K562 (cell line): ENCODE results near the gene RAI2. TPM values are rescaled to one million over a fixed set of nuclear protein-coding genes. Genes with fewer than 3 reads are reported as not detected.

Experiments
- ATAC-seq: fragments of 200-7000 bp; cut with Tn5 transposase; 3 replicates; pipeline ENCODE4 v1.9.1; 2020; ENCODE audit warnings: moderate library complexity
- BruUV-seq: library from RNA; stranded (reverse); fragments of 400-500 nt; replicated peaks from 2 replicates; lab custom pipeline; 2021; lab: Mats Ljungman, UMichigan
- CTCF ChIA-PET: fragments of 300-600 bp; formaldehyde crosslinking; extraction: SDS; loops from one replicate; lab custom pipeline; 2021; ENCODE audit warnings: low intra/inter-chr PET ratio; lab: Yijun Ruan, JAX
- POLR2A ChIA-PET: fragments of 300-600, 350-650 bp; sonication (Branson Sonifier 250); formaldehyde crosslinking; extraction: SDS; loops from one replicate; lab custom pipeline; 2021; ENCODE audit warnings: antibody characterized with exemption, inconsistent platforms; lab: Yijun Ruan, JAX
- DNase-seq, 4 experiments: peaks; one replicate each; pipeline versions ENCODE4 v3.0.0 to v3.0.0-alpha.2; 2011 to 2018; ENCODE audit warnings: low spot score in 3 of 4, mixed read lengths in 3 of 4; ENCODE audit errors: extremely low read depth in 1 of 4
- FAIRE-seq: peaks from 2 replicates; lab custom pipeline; 2011; peaks lifted over from hg19 to GRCh38; lab: Jason Lieb, UNC
- H2AFZ ChIP-seq: 2 replicates; pipeline ENCODE4 v1.6.0; 2011; ENCODE audit warnings: low read depth, low read length, control low read depth, inconsistent platforms
- H3K27ac ChIP-seq: fragments of 200-600 bp; 3 replicates; pipeline ENCODE4 v1.8.0; 2011; ENCODE audit warnings: low read depth, mild to moderate bottlenecking, control low read depth, inconsistent platforms, low read length, moderate library complexity, mixed read lengths; ENCODE audit errors: extremely low read depth
- H3K27me3 ChIP-seq, 2 experiments: fragments of 300-600 bp in 1 of 2; 2 replicates in 1 of 2; 3 replicates in 1 of 2; pipeline versions ENCODE4 v1.6.0 to v1.8.0; 2011; ENCODE audit warnings: inconsistent platforms in 2 of 2, low read length in 2 of 2, mild to moderate bottlenecking in 1 of 2, mixed read lengths in 1 of 2, moderate library complexity in 1 of 2; ENCODE audit not compliant: control insufficient read depth in 2 of 2, insufficient read depth in 2 of 2
- H3K36me3 ChIP-seq: fragments of 300-600 bp; 3 replicates; pipeline ENCODE4 v1.8.0; 2011; ENCODE audit warnings: mild to moderate bottlenecking, low read length, inconsistent platforms; ENCODE audit not compliant: control insufficient read depth, insufficient read depth
- H3K4me1 ChIP-seq, 2 experiments: fragments of 200-600 bp in 1 of 2; replicated peaks in 1 of 2; 2 replicates in 1 of 2; 3 replicates in 1 of 2; pipeline versions ENCODE4 v1.5.1 to v1.8.0; 2011; ENCODE audit warnings: inconsistent platforms in 2 of 2, low read length in 2 of 2, mild to moderate bottlenecking in 1 of 2, mixed read lengths in 1 of 2, moderate library complexity in 1 of 2; ENCODE audit not compliant: control insufficient read depth in 2 of 2, insufficient read depth in 2 of 2
- H3K4me2 ChIP-seq: 2 replicates; pipeline ENCODE4 v1.6.1; 2011; ENCODE audit warnings: low read length, control low read depth, inconsistent platforms, mixed read lengths; ENCODE audit not compliant: insufficient read depth
- H3K4me3 ChIP-seq: fragments of 200-600 bp; sonication (generic), shearing (Covaris generic); 2 replicates; pipeline ENCODE4 v1.5.1; 2016; ENCODE audit warnings: control low read depth, inconsistent platforms
- H3K79me2 ChIP-seq: fragments of 200-600 bp; 3 replicates; pipeline ENCODE4 v1.8.0; 2011; ENCODE audit warnings: low read length, inconsistent platforms; ENCODE audit not compliant: control insufficient read depth, insufficient read depth
- H3K9ac ChIP-seq, 2 experiments: 2 replicates each; pipeline versions ENCODE4 v1.6.0 to v1.6.1; 2011; ENCODE audit warnings: low read depth in 2 of 2, low read length in 2 of 2, control low read depth in 1 of 2, inconsistent platforms in 1 of 2, mild to moderate bottlenecking in 1 of 2, mixed read lengths in 1 of 2; ENCODE audit not compliant: insufficient read depth in 1 of 2
- H3K9me1 ChIP-seq: one replicate; pipeline ENCODE4 v1.6.0; 2011; ENCODE audit warnings: inconsistent platforms, mild to moderate bottlenecking, low read length, moderate library complexity; ENCODE audit not compliant: control insufficient read depth, insufficient read depth
- H3K9me3 ChIP-seq: replicated peaks from 2 replicates; pipeline ENCODE4 v1.5.1; 2011; ENCODE audit warnings: low read depth, low read length, inconsistent platforms; ENCODE audit not compliant: control insufficient read depth, insufficient read depth
- H4K20me1 ChIP-seq: replicated peaks from 2 replicates; pipeline ENCODE4 v1.6.1; 2011; ENCODE audit warnings: low read length, inconsistent platforms, mixed read lengths; ENCODE audit not compliant: control insufficient read depth, insufficient read depth
- EP400 ChIP-seq: fragments of 450-650 bp; IDR thresholded peaks from 2 replicates; pipeline ENCODE4 v1.6.1; 2017; ENCODE audit warnings: antibody characterized with exemption, mild to moderate bottlenecking, moderate library complexity
- HDAC2 ChIP-seq: fragments of 450-650 bp; IDR thresholded peaks from 2 replicates; pipeline ENCODE4 v1.6.1; 2016; ENCODE audit warnings: mild to moderate bottlenecking
- KDM4B ChIP-seq, 2 experiments: fragments of 450-650 bp in 1 of 2; sonication (generic) in 1 of 2; IDR thresholded peaks; 2 replicates each; pipeline ENCODE4 v1.6.1; 2016 to 2017; ENCODE audit warnings: borderline replicate concordance in 2 of 2, antibody characterized with exemption in 1 of 2, low read depth in 1 of 2, mild to moderate bottlenecking in 1 of 2
- LARP7 ChIP-seq: fragments of 450-650 bp; IDR thresholded peaks from 2 replicates; pipeline ENCODE4 v1.6.1; 2016
- NEUROD1 ChIP-seq: fragments of 150-350 bp; IDR thresholded peaks from 2 replicates; pipeline ENCODE4 v1.6.1; 2014; ENCODE audit warnings: borderline replicate concordance, low read length, low read depth; ENCODE audit not compliant: partially characterized antibody
- PHB ChIP-seq: fragments of 250-450 bp; sonication (Bioruptor Pico); IDR thresholded peaks from 2 replicates; pipeline ENCODE4 v1.5.0; 2021
- SETDB1 ChIP-seq: IDR thresholded peaks from one replicate; pipeline ENCODE4 v1.6.1; 2012; ENCODE audit warnings: low read length, control low read depth, inconsistent platforms
- ZNF707 ChIP-seq: fragments of 250-450 bp; sonication (Bioruptor Pico); conservative IDR thresholded peaks from 2 replicates; pipeline ENCODE4 v1.8.0; 2022; ENCODE audit warnings: inconsistent platforms, mild to moderate bottlenecking, moderate library complexity
- ZSCAN32 ChIP-seq: fragments of 450-650 bp; formaldehyde crosslinking; IDR thresholded peaks from 2 replicates; pipeline ENCODE4 v1.4.0; 2020; ENCODE audit warnings: mild to moderate bottlenecking, moderate library complexity
- WGBS: fragments of 100-300 bp; shearing (Covaris generic); methylation state at CpG from one replicate; pipeline ENCODE4 v1.1.6; 2016; ENCODE audit warnings: low coverage, mixed read lengths; ENCODE audit not compliant: insufficient coverage; ENCODE audit errors: missing lambda C conversion rate; 5-methylcytosine and 5-hydroxymethylcytosine counted together
- in situ Hi-C: fragments of 300-500 bp; cut with MboI; formaldehyde crosslinking; loops from 4 replicates; pipeline ENCODE4 v1.15.0; 2018; ENCODE audit warnings: inconsistent platforms, mixed read lengths
- intact Hi-C: fragments of 100-400 bp; cut with micrococcal nuclease; formaldehyde crosslinking; loops from 2 replicates; pipeline ENCODE4 v1.14.2; 2022
- polyA plus RNA-seq, 8 experiments: library from polyadenylated mRNA; depleted of rRNA in 4 of 8; stranded (reverse) in 5 of 8; unstranded in 3 of 8; fragments of >200 nt; fragmentation: Nextera tagmentation in 2 of 8; fragmentation: Illumina TruSeq in 1 of 8; extraction: Ambion mirVana in 2 of 8; extraction: Trizol in 1 of 8; gene quantifications; 2 replicates each; pipeline versions ENCODE4 v1.2.1 to v1.2.3, GENCODE V29; 2011 to 2014; ENCODE audit warnings: inconsistent platforms in 1 of 8, missing spikeins in 1 of 8
- total RNA-seq, 7 experiments: library from RNA; depleted of rRNA in 6 of 7; stranded (reverse); fragments of >200 nt in 6 of 7; fragmentation: Illumina TruSeq in 2 of 7; extraction: Trizol in 2 of 7; gene quantifications; 2 replicates each; pipeline versions ENCODE4 v1.2.1 to v1.2.3, GENCODE V29; 2011 to 2021; ENCODE audit warnings: low replicate concordance in 1 of 7
- TF ChIP-seq, protein P1 (sequence below): fragments of 450-650 bp; IDR thresholded peaks from 2 replicates; pipeline ENCODE4 v1.6.1; 2016; ENCODE audit warnings: antibody characterized with exemption
- TF ChIP-seq, protein P2 (sequence below): fragments of 250-450 bp; sonication (Bioruptor Pico); IDR thresholded peaks from 2 replicates; pipeline ENCODE4 v1.5.0; 2021

The RAI2 gene
- total and polyA plus RNA-seq, 9 of the 15 experiments (the other 6 are each of a cell fraction or from before 2014, with no cell fraction given), result not detected

DNA sequence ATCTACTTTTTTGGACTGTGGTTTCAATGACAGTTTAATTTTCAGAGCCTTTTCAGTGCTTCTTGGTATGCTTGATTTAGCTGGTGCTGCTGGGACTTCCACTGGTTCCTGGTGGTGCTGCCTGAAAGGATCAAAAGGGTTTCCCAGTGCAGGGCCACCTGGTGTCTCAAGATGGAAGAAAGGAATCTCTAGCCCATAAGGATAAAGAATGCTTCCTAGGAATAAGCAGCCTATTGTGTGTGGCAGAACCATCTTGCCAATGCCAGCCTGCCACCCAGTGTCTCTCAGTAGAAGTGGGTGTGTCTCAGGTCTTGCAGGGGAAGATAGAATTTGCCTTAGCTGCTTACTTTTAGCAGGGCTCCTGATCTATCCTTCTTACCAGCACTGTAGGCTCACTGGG lies 15.0 kb upstream of the RAI2 start:
- Histone ChIP-seq H3K9me3 (no peaks in the 10 kb centered on the region), H3K4me3 (no peak overlapping the region), H3K4me1 (no peaks in the 10 kb centered on the region), H3K27ac (no peak overlapping the region), H3K79me2 (no peaks in the 10 kb centered on the region), H3K9ac (no peak overlapping the region), H3K36me3 (no peaks in the 10 kb centered on the region), H3K4me2 (no peak overlapping the region), H2AFZ (no peak overlapping the region), H3K27me3 (no peaks in the 10 kb centered on the region), H3K9me1 (no peaks in the 10 kb centered on the region), H4K20me1 (no peaks in the 10 kb centered on the region)
- no peak for TF ChIP-seq EP400
- ChIA-PET CTCF (no interaction called here), POLR2A (no interaction called here)
- DNase-seq, result no peak
- intact Hi-C loops (no loop called here), in situ Hi-C loops (no loop called here)
- ATAC-seq, result no peak
- FAIRE-seq, result no peak
- BruUV-seq, result no TSS peak

DNA sequence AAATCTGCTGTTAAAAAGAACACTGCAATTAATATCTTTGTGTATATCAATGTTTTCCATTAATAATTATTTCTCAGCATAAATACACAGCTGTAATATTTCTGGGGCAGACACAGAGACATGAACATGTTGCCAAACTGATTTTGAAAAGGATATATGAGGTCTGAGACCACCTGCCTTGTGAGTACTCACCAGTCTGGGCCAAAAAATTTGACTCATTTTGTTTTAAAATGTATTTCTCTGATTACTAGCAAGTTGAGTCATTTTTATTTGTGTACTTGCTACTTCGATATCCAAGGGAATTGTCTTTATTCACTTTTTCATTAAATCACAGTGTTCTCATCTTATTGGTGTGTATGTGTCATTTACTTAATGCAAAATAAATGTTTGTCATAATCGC lies 8.5 kb upstream of the RAI2 start:
- no TSS peak for BruUV-seq
- intact Hi-C loops, result no loop called here
- ATAC-seq, result no peak

More for the DNA sequence above, 8.5 kb upstream of the RAI2 start:
- no peak overlapping the region for H2AFZ ChIP-seq
- no peak overlapping the region for H3K9ac ChIP-seq
- DNase-seq (no peak), FAIRE-seq (no peak)
- no peaks in the 10 kb centered on the region for H3K4me1 ChIP-seq
- no peaks in the 10 kb centered on the region for H3K36me3 ChIP-seq
- no peak overlapping the region for H3K4me2 ChIP-seq
- no peaks in the 10 kb centered on the region for H3K79me2 ChIP-seq
- in situ Hi-C loops, result no loop called here
- 0% methylated on average over 2 of the region's 2 CpGs for WGBS
- no peak overlapping the region for H3K4me3 ChIP-seq
- no peak overlapping the region for H3K27ac ChIP-seq
- ChIA-PET CTCF (no interaction called here), POLR2A (no interaction called here)
- no peaks in the 10 kb centered on the region for H3K9me3 ChIP-seq
- H3K27me3 ChIP-seq, result no peaks in the 10 kb centered on the region
- no peaks in the 10 kb centered on the region for H4K20me1 ChIP-seq
- TF ChIP-seq, protein P1, sequence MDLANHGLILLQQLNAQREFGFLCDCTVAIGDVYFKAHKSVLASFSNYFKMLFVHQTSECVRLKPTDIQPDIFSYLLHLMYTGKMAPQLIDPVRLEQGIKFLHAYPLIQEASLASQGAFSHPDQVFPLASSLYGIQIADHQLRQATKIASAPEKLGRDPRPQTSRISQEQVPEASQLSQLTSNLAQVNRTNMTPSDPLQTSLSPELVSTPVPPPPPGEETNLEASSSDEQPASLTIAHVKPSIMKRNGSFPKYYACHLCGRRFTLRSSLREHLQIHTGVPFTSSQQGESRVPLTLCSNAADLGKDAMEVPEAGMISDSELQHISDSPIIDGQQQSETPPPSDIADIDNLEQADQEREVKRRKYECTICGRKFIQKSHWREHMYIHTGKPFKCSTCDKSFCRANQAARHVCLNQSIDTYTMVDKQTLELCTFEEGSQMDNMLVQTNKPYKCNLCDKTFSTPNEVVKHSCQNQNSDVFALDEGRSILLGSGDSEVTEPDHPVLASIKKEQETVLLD, result no peak
- TF ChIP-seq ZSCAN32 (CRISPR knock-in tag), result no peak
- no peak for TF ChIP-seq KDM4B (IDR thresholded peaks at IDR 0.05; ENCODE audit: borderline replicate concordance in 2 of 2, low read depth in 1 of 2)
- TF ChIP-seq LARP7, result no peak
- TF ChIP-seq, protein P2, sequence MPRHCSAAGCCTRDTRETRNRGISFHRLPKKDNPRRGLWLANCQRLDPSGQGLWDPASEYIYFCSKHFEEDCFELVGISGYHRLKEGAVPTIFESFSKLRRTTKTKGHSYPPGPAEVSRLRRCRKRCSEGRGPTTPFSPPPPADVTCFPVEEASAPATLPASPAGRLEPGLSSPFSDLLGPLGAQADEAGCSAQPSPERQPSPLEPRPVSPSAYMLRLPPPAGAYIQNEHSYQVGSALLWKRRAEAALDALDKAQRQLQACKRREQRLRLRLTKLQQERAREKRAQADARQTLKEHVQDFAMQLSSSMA (CRISPR knock-in tag), result no peak
- no peak for TF ChIP-seq ZNF707 (CRISPR knock-in tag)
- no peak for TF ChIP-seq HDAC2
- TF ChIP-seq SETDB1, result no peak
- TF ChIP-seq NEUROD1, result no peak
- no peak for TF ChIP-seq PHB (CRISPR knock-in tag)
- no peaks in the 10 kb centered on the region for H3K9me1 ChIP-seq
